Neuronal stem cell (in vitro differentiated cells): ENCODE data around the gene NANOG.
"Not testable (repeated sequence)": the region's sequence is repeated elsewhere in the genome, so short reads cannot be mapped to it uniquely, and the experiment has no call there.

Source experiments
- DNase-seq: peaks from one replicate; pipeline ENCODE4 v3.0.0-alpha.2; 2013; ENCODE audit warnings: low spot score
- H2AFZ ChIP-seq: one replicate; pipeline ENCODE4 v1.6.1; 2013; ENCODE audit warnings: mild to moderate bottlenecking, low read length, inconsistent platforms
- H2AK5ac ChIP-seq: 2 replicates; pipeline ENCODE4 v1.6.1; 2013; ENCODE audit warnings: low read depth, mild to moderate bottlenecking, inconsistent platforms, low read length, moderate library complexity, mixed read lengths
- H2BK120ac ChIP-seq: 2 replicates; pipeline ENCODE4 v1.6.1; 2013; ENCODE audit warnings: low read depth, mild to moderate bottlenecking, inconsistent platforms, low read length, moderate library complexity, mixed read lengths
- H2BK12ac ChIP-seq: one replicate; pipeline ENCODE4 v1.6.1; 2013; ENCODE audit warnings: low read length, inconsistent platforms
- H2BK15ac ChIP-seq: 2 replicates; pipeline ENCODE4 v1.6.1; 2013; ENCODE audit warnings: mild to moderate bottlenecking, low read length, inconsistent platforms, mixed read lengths
- H2BK5ac ChIP-seq: one replicate; pipeline ENCODE4 v1.6.1; 2013; ENCODE audit warnings: inconsistent platforms, mild to moderate bottlenecking, low read length, moderate library complexity
- H3K14ac ChIP-seq: one replicate; pipeline ENCODE4 v1.6.1; 2013; ENCODE audit warnings: low read length, inconsistent platforms
- H3K18ac ChIP-seq: 2 replicates; pipeline ENCODE4 v1.6.1; 2013; ENCODE audit warnings: low read length, inconsistent platforms
- H3K23ac ChIP-seq: 2 replicates; pipeline ENCODE4 v1.6.1; 2013; ENCODE audit warnings: low read depth, mild to moderate bottlenecking, mixed read lengths, low read length, inconsistent platforms; ENCODE audit not compliant: poor library complexity
- H3K27ac ChIP-seq: replicated peaks from 3 replicates; pipeline ENCODE4 v1.5.1; 2013; ENCODE audit warnings: low read length, inconsistent platforms
- H3K27me3 ChIP-seq, 3 experiments: 2 replicates each; pipeline ENCODE4 v1.6.1; 2013; ENCODE audit warnings: low read length in 3 of 3, mild to moderate bottlenecking in 2 of 3, inconsistent platforms in 1 of 3, low read depth in 1 of 3, mixed read lengths in 1 of 3, moderate library complexity in 1 of 3; ENCODE audit not compliant: control insufficient read depth in 3 of 3, insufficient read depth in 3 of 3
- H3K36me3 ChIP-seq, 2 donors: replicated peaks in 1 of 2; 2 replicates each; pipeline ENCODE4 v1.6.1; 2013; ENCODE audit warnings: low read length in 2 of 2; ENCODE audit not compliant: control insufficient read depth in 2 of 2, insufficient read depth in 2 of 2
- H3K4ac ChIP-seq: 2 replicates; pipeline ENCODE4 v1.6.1; 2013; ENCODE audit warnings: inconsistent platforms, mild to moderate bottlenecking, low read length, moderate library complexity
- H3K4me1 ChIP-seq, 2 donors: 1 replicate in 1 of 2; 2 replicates in 1 of 2; pipeline ENCODE4 v1.6.1; 2013; ENCODE audit warnings: low read length in 2 of 2, low read depth in 1 of 2; ENCODE audit not compliant: control insufficient read depth in 2 of 2, insufficient read depth in 1 of 2
- H3K4me2 ChIP-seq: one replicate; pipeline ENCODE4 v1.6.1; 2013; ENCODE audit warnings: mild to moderate bottlenecking, low read length, inconsistent platforms; ENCODE audit not compliant: insufficient read depth, poor library complexity, severe bottlenecking
- H3K4me3 ChIP-seq, 2 donors: 2 replicates each; pipeline ENCODE4 v1.5.1; 2013; ENCODE audit warnings: low read length in 2 of 2, mild to moderate bottlenecking in 2 of 2, inconsistent platforms in 1 of 2, moderate library complexity in 1 of 2
- H3K79me1 ChIP-seq: one replicate; pipeline ENCODE4 v1.6.1; 2013; ENCODE audit warnings: low read depth, mild to moderate bottlenecking, inconsistent platforms, low read length, moderate library complexity
- H3K9ac ChIP-seq: one replicate; pipeline ENCODE4 v1.6.1; 2013; ENCODE audit warnings: mild to moderate bottlenecking, low read depth, low read length, inconsistent platforms; ENCODE audit not compliant: poor library complexity
- H3K9me3 ChIP-seq, 2 donors: replicated peaks in 1 of 2; 2 replicates each; pipeline versions ENCODE3 to v1.6.1; 2013; ENCODE audit warnings: low read length in 2 of 2, mild to moderate bottlenecking in 2 of 2, inconsistent platforms in 1 of 2, low read depth in 1 of 2, mixed read lengths in 1 of 2, moderate library complexity in 1 of 2; ENCODE audit not compliant: control insufficient read depth in 2 of 2, insufficient read depth in 1 of 2
- H4K8ac ChIP-seq: one replicate; pipeline ENCODE4 v1.6.1; 2013; ENCODE audit warnings: low read depth, mild to moderate bottlenecking, inconsistent platforms, low read length, moderate library complexity
- H4K91ac ChIP-seq: one replicate; pipeline ENCODE4 v1.6.1; 2013; ENCODE audit warnings: low read length, low read depth, mild to moderate bottlenecking, inconsistent platforms; ENCODE audit not compliant: poor library complexity
- WGBS, 2 donors: extraction: QIAGEN DNeasy Blood & Tissue Kit; methylation state at CpG; one replicate each; pipeline ENCODE4 v1.1.7; 2013; ENCODE audit warnings: missing lambda C conversion rate in 2 of 2, mixed read lengths in 1 of 2; ENCODE audit not compliant: insufficient read length in 2 of 2, insufficient replicate concordance in 1 of 2; ENCODE audit errors: extremely low coverage in 2 of 2; 5-methylcytosine and 5-hydroxymethylcytosine counted together

Gene NANOG

GRCh38 chr12:7825754-7826153 is 36.6 kb downstream of the NANOG start:
- not testable (repeated sequence) for H2BK5ac ChIP-seq, H3K79me1 ChIP-seq, H2BK15ac ChIP-seq, H4K91ac ChIP-seq, H3K9ac ChIP-seq, H3K4me2 ChIP-seq, H3K4me1 ChIP-seq, H3K36me3 ChIP-seq, H3K14ac ChIP-seq, H2AK5ac ChIP-seq, H3K4ac ChIP-seq, H3K18ac ChIP-seq, DNase-seq, H3K23ac ChIP-seq, H3K27me3 ChIP-seq, H2BK120ac ChIP-seq, H2AFZ ChIP-seq, H4K8ac ChIP-seq, H3K4me3 ChIP-seq, H3K27ac ChIP-seq, H3K9me3 ChIP-seq, H2BK12ac ChIP-seq
- no CpG with 5 or more reads among the region's 4 CpGs for WGBS, 2 donors

DNA sequence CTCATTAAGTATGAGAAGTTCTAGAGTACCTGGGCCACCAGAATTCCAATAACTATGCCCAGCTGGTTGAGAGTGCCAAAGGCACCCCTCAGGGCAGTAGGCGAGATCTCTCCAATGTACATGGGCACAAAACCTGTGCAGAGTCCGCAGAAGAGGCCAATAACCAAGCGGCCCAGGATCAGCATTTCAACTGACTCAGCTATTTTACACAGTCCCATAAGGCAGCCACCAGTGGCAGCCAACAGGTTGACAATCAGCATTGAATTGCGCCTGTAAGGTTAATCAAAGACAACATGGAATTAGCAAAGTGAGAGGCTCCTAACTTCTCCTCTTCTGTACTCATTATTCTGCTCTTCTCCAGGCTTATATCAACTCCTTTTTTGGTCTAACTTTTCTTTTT is 40.5 kb downstream of the NANOG start:
- not testable (repeated sequence) for H2BK5ac ChIP-seq

DNA sequence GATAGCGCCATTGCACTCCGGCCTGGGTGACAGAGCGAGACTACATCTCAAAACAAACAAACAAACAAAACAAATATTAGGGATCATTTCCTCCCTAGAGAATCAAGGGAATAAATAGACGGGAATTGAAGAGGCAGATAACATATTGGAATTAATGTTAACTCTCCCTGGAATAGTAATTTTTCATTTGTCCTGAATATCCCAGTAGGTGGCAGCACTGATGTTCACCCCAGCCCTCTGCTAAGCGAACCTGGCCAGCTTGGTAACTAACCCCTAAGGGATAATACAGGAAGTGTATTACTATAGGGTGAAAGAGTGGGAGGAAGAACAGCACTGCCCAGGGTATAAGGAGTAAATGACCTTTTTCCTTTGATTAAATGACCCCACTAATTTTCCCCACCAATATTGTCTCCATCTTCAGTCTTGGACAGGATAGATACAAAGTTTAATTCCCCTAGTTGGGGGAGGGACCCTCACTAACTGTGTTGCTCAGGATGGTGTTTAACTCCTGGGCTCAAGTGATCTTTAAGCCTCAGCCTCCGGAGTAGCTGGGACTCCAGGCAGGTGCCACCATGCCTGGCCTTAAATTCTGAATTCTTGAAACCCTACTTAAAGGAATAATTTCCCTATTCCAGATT is 43.0 kb downstream of the NANOG start:
- H3K14ac ChIP-seq, result no peak overlapping the region
- H3K79me1 ChIP-seq, result no peaks in the 10 kb centered on the region
- no CpG with 5 or more reads among the region's 6 CpGs for WGBS, 2 donors
- H3K9ac ChIP-seq, result no peak overlapping the region
- H3K18ac ChIP-seq, result no peak overlapping the region
- no peak overlapping the region for H2BK15ac ChIP-seq
- no peaks in the 10 kb centered on the region for H3K36me3 ChIP-seq
- no peak overlapping the region for H2BK5ac ChIP-seq
- no peak overlapping the region for H4K91ac ChIP-seq
- peak; percentile 17 for DNase-seq
- H2AK5ac ChIP-seq, result no peak overlapping the region
- no peak overlapping the region for H3K23ac ChIP-seq
- no peak overlapping the region for H4K8ac ChIP-seq
- no peak overlapping the region for H3K4ac ChIP-seq
- no peaks in the 10 kb centered on the region for H3K27me3 ChIP-seq
- no peak overlapping the region for H2BK12ac ChIP-seq
- no peaks in the 10 kb centered on the region for H3K4me1 ChIP-seq
- no peaks in the 10 kb centered on the region for H3K9me3 ChIP-seq
- no peak overlapping the region for H3K27ac ChIP-seq
- H3K4me3 ChIP-seq, result no peak overlapping the region
- H3K4me2 ChIP-seq, result no peak overlapping the region
- H2AFZ ChIP-seq, result no peak overlapping the region
- no peak overlapping the region for H2BK120ac ChIP-seq

More for the DNA sequence above, 40.5 kb downstream of the NANOG start:
- not testable (repeated sequence) for H2AFZ ChIP-seq, H2BK15ac ChIP-seq, H3K9ac ChIP-seq, H2AK5ac ChIP-seq, H2BK12ac ChIP-seq, H3K23ac ChIP-seq, H3K79me1 ChIP-seq, H3K14ac ChIP-seq, H3K18ac ChIP-seq, H3K4me3 ChIP-seq, H4K91ac ChIP-seq, H3K4me1 ChIP-seq, DNase-seq, H3K36me3 ChIP-seq, H3K4me2 ChIP-seq, H3K4ac ChIP-seq, H4K8ac ChIP-seq, H3K9me3 ChIP-seq, H3K27me3 ChIP-seq, H3K27ac ChIP-seq, H2BK120ac ChIP-seq
- no CpG with 5 or more reads among the region's 4 CpGs for WGBS, 2 donors

DNA sequence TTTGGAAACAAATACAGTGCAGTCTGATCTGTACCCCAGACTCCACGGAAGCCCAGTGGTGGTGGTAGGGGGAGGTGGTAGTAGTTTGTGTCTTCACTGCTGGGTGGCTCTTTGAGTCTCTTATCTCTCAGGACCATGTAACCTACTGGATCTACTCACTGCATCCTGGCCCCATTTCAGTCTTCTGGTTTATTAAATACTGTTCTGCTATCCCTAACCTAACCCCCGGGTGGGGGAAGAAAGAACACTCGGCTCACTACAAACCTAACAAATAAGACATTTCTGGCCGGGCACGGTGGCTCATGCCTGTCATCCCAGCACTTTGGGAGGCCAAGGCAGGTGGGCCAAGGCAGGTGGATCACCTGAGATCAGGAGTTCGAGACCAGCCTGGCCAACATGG is 44.0 kb downstream of the NANOG start:
- H3K36me3 ChIP-seq, H2BK12ac ChIP-seq, DNase-seq, H2BK5ac ChIP-seq, H3K18ac ChIP-seq, H3K9ac ChIP-seq, H2BK15ac ChIP-seq, H2AFZ ChIP-seq, H3K4ac ChIP-seq, H2AK5ac ChIP-seq, H4K91ac ChIP-seq, H3K9me3 ChIP-seq, H3K27me3 ChIP-seq, H3K79me1 ChIP-seq, H3K4me3 ChIP-seq, H3K14ac ChIP-seq, H3K4me1 ChIP-seq, H2BK120ac ChIP-seq, H3K27ac ChIP-seq, H4K8ac ChIP-seq, H3K23ac ChIP-seq, H3K4me2 ChIP-seq: not testable (repeated sequence)
- no CpG with 5 or more reads among the region's 6 CpGs for WGBS, 2 donors
